Fibroblast of skin of left biceps (primary cell): ENCODE results near the gene ABHD14A.
A peak's percentile ranks its signal among the peaks of the same experiment; 100 is the strongest.

ENCODE experiments used
- DNase-seq, 2 experiments: peaks; one replicate each; pipeline ENCODE4 v3.0.0-alpha.2; 2013; ENCODE audit warnings: low read depth in 2 of 2

The ABHD14A gene

DNA sequence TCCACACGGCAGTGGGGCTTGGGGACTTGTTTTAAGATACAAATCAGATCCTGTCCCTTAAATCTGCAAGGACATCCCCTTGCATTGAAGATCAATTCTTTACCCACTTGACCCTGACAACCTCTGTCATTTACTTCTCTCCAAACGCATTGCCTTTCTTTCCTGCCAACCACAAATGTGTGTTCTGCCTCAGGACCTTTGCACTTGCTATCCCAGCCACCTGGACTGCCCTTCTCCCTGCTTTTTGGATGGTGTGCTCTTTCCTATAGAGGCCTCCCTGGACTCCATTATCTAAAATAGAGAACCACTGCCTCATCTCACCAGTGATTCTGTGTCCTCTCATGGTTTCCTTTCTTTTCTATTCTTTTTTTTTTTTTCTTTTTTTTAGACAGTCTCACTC, 22.3 kb downstream of the ABHD14A start:
- no peak for DNase-seq

DNA sequence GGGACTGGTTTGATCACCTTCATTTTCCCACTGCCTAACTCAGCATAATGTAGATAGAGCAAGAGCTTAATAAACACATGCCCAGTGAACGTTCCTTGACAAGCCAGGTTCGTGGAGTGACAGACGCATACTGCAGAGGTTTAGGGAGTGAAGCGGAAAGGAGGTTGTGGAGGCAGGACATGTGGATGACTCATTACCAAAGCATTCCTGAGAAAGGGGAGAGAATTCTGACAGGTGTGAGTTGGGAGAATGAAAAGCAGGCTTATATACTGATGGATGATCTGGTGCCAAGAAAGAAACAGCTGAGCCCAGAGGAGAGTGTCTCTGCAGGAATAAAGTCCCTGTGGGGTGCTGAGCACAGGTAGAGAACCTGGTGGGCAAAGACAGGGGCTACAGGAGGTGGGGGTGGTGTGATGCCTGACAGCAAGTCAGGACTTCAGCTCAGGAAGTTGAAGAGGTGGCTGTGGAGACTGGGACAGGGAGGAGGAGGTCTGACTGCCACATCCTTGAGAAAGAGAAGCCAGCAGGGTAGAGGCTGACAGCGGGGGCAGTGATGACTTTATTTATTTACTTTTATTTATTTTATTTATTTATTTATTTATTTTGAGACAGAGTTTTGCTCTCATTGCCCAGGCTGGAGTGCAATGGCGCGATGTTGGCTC, 23.2 kb downstream of the ABHD14A start:
- DNase-seq, result no peak

DNA sequence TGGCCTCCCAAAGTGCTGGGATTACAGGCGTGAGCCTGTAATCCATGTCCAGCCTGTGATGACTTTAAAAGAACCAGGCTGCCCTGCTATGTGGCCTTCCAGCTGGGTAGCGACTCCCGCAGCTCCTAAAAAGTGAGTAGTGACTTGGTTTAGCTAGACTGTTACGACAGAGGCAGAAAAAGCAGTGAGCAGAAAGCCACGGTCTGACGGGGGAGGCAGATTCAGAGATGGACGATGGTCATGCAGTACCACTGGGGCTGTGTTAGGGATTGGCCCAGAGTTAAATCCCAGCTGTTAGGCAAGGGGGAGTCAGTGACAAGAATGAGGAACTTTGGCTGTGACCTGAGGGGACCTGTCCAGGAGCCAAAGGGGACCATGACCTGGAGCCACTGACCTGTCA, 23.9 kb downstream of the ABHD14A start:
- DNase-seq, result no peak

DNA sequence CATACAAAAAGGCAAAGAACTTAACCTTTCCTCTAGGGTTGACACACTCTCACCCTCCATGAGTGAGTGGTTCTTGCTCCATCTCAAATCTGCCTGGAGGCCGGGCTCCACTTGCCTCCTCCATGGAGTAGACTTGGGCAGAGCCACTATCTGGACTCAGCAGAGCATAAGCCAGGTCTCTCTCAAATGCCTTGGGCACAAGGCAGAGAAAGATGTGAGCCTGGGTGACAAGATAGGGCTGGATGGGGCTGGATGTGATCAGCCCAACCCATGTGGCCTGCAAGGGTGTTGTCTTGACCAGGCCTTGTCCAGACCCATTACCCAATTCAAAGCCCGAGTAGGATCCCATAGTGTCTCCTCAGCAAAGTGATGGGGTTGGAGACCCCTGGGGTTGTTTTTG, 25.0 kb downstream of the ABHD14A start:
- DNase-seq, result no peak

DNA sequence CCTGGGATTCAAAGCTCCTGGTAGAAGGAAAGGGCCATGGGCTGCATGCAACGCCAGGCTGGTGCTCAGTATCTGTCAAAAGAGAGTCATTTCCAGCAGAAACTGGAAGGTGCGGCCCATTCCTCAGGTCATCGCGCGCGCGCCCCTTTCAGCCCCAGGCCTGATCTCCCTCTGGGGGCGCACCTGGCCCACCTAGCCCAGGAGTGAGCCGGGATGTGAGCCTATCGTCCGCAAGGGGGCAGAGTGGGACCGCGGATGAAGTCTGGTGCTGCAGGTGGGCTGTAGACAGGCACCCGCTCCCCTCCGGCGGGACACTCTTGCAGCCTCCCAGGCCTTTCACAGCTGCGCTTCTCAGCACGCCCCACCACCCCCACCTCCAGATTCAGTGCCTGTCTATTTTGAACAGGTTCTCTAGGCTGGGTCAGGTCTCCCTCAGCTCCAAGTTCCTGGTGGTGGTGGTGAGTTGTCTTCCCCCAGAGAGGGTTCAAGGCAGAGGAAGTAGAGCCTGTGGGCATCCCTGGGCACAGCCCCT, 26.6 kb downstream of the ABHD14A start:
- no peak for DNase-seq

DNA sequence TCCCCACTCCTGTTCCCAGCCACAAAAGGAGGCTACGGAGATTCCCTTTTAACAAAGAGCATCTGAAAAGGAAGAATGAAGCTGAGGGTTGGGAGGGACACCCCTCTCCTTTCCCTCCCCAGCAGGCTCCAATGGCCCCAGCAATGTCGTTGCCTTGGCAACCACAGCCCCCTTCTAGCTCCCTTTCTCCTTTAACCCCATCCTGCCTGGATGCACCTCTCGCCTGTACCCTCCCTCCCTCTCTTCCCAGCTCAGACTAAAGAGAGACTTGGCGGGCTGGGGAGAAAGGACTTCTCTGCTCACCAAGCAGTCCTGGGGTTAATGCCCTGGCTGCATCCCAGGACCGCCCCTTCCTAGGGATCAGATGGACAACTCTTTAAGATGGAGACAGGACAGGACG, 27.9 kb downstream of the ABHD14A start:
- DNase-seq, result no peak

DNA sequence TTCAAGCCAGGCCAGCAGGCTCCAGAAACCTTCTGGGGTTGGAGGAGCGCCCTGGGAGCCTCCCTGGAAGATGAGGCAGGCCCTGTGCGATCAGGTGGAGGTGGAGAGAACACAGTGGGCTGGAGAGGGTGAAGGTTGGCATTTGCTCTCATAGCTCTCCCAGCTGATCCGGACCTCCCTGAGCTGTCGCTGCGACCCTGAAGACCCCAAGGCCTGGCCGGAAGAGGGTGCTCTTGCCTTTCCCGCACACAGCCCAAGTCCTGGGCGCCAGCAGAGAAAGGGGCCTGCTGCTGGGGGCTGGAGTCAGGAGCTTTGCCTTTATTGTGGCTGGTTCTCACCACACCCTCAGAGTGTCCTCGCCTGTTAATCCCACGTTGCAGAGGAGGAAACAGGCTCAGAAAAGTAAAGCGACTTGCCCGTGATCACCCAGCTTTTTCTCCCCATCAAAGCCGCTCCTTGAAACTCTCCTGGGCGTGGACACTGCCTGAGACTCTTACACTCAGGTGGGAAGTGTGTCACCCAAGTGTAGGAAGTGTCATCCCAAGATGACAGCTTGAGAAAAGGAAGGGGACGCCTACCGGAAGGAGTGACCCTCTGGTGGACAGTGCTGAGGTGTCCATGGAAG, 29.4 kb downstream of the ABHD14A start:
- DNase-seq, result peak; percentile 20 to 32

DNA sequence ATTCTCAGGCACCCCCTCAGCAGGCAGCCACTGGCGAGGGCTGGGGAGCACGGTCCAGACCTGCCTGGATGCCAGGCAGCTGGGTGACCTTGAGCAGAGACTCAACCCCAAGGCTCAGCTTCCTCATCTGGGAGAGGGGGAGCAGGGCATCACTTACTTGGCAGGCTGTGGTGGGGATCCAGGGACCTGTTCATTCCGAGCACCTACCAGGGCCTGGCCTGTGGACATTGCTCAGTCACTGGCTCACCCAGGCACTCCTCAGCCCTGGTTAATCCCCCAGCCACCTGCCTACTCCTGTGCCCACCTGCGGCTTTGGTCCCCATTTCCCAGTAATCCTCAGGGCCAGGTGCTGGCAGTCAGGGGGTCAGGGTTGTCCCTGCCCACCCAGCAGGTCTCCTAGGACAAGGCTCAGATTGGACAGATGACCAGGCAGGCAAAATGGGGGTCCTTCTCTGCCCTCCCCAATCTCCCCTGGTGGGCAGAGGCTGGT, 30.1 kb downstream of the ABHD14A start:
- no peak for DNase-seq

DNA sequence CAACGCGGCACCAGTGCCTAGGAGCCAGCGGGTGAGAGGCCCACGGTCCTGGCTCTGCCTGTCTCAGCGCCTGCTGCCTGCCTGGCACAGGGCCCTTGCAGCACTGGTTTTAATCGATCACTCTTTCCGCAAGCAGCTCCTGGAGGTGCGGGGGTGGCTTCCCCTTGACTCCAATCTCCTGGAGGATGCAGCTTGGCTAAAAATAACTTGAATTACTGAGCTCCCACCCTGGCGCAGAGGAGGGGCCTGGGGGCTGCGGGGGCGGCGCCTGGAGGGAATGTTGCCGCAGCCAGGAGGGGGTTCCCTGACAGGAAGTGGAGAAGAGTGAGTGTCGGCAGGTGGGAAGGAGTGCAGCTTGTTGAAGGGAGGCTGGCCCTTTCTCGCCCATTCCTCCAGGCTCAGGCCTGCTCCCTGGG, 30.7 kb downstream of the ABHD14A start:
- DNase-seq, result peak; percentile 49 to 53

DNA sequence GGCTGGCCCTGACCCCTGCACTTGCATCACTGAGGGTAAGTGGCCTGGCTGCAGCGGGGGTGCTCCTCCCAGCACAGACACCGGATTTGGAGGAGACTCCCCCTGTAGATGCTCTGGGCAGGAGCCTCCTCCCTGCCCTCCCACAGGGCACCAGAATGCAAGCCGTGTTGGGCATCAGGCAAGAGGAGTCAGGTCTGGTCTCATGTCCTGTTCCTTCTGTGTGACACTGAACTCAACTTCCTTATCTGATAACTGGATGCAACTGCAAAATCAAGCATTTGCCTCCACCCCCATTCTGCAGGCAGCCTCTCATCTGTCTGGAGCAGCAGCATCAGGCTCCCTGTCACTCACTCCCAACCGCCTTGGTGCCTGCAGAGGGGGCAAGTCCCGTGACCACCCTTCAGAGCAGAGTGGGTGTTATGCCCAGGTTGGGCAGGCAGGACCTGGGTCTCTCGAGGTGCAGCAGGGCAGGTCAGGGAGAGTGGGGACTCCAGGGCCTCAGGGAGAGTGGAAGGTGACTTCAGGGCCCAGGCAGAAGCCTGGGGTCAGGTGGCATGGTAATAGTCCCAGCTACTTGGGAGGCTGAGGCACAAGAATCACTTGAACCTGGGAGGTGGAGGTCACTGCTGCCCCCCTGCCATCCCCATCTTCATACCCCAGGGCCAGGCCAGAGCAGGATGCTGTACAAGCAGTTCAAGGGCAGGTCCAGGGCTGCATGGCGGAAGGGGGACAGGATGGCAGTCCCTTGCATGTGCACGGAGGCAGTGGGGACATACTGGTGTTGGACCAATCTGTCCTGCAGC, 31.4 kb downstream of the ABHD14A start:
- DNase-seq, result no peak

DNA sequence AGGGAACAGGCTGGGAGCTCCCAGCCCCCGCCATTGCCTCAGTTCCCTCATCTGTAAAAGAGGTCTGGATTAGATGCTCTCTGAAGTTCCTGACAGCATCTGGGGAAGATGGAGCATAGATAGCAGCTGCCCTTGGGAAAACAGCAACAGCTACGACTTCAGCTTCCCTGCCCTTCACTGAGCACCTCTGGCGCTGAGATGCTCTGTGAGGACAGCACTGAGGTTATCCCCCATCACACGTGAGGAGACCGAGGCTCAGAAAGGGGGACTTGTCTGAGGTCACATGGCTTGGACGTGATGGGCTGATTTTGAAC, 31.9 kb downstream of the ABHD14A start:
- DNase-seq, result no peak

DNA sequence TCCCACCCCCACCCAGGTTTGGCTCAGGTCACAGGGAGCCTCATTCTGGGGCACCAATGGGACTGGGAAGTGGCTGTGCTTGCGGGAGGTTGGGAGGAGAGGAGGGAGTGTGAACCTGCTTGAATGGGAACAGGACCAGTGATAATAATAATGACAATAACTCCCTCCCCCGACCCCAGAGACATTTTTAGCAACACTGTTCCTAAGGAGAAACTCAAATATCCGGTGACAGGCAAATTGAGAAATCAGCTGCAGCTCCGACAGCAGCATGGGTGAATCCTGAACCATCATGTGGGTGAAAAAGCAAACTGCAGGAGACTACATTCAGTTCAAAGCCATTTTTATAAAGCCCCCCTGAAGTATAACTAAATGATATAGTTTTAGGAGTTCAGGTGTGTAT, 32.4 kb downstream of the ABHD14A start:
- DNase-seq, result no peak

DNA sequence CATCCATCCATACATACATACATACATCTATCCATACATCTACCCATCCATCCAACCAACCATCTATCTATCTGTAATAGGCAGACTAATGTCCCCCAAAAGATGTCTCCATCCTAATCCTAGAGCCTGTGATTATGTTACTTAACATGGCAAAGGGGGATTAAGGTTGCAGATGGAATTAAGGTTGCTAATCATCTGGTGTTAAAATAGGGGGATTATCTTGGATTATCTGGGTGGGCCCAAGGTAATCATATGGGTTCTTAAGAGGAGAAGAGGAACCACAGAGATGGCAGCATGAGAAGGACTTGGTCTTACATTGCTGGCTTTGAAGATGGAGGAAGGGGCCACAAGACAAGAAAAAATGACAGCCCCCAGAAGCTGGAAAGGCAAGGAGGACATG, 35.6 kb downstream of the ABHD14A start:
- DNase-seq, result no peak

DNA sequence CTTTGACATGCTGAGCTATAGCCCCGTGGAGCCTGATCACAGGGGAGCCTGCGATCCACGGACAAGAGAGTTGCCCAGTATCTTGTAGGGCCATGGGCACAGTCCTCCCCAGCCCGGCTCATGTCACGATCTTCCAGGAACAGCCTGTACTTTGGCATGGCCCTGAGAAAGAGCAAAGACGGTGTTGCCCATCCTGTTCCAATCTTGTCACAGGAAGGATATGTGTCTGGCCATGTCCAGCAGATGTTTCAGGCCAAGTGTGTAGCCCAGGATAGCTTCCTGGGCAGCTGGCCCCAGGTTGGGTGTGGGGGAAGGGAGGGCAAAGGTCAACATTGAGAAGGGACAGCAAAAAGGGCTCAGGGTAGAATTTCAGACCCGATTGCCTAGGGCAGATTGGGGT, 37.8 kb downstream of the ABHD14A start:
- no peak for DNase-seq

DNA sequence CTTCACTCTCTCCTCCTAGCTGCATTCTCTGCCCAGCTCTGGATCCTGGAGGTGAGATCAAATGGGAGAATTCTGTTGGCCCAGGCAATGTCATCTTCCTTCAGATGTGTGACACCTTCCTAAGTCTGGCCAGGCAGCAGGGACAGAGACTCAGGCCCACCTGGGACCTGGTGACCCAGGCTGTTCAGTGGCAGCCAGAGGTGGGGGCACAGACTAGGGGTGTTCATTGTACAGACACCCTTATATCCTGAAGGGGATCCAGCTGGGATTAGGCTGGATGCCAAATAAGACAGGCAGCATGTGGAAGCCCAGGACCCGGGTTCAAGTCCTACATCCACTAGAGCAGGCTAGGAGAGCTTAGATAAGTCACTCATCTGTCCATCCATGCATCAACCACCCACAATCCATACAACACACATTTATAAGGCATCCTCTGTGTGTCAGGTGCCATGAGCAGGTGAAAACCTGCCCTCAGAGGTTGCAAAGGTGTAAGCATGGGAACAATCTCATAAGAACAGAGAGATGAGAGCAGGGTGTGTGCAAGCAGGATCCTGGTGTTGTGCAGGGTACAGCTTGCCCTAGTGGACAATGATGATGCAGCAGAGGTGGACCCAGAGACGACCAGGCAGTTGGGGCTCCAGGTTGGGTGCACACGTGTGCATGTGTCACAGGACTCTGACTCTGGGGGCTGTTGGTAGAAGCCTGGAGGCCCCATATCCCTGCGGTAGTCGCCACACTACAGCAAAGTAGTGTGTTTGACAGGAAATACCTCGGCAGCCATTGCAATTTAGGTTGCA, 39.1 kb downstream of the ABHD14A start:
- no peak for DNase-seq

DNA sequence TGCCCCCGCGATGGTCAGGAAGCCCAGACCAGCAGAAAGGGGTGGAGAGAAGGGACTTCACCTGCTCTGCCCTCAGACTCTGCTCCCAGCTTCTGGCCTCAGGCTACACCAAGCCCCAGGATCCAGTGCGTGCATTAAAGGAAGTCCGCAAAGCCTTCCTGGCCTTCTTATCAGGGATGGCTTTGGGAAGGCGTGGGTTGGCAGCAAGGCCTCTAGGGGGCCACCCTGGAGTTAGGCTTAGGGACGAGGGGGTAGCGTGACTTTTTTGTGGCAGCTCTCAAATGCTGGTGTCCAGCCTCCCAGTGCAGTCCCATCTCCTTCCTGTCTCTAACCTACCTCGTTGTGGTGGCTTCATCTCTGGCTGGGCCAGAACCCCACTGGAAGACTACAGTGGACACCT, 39.7 kb downstream of the ABHD14A start:
- DNase-seq, result no peak

DNA sequence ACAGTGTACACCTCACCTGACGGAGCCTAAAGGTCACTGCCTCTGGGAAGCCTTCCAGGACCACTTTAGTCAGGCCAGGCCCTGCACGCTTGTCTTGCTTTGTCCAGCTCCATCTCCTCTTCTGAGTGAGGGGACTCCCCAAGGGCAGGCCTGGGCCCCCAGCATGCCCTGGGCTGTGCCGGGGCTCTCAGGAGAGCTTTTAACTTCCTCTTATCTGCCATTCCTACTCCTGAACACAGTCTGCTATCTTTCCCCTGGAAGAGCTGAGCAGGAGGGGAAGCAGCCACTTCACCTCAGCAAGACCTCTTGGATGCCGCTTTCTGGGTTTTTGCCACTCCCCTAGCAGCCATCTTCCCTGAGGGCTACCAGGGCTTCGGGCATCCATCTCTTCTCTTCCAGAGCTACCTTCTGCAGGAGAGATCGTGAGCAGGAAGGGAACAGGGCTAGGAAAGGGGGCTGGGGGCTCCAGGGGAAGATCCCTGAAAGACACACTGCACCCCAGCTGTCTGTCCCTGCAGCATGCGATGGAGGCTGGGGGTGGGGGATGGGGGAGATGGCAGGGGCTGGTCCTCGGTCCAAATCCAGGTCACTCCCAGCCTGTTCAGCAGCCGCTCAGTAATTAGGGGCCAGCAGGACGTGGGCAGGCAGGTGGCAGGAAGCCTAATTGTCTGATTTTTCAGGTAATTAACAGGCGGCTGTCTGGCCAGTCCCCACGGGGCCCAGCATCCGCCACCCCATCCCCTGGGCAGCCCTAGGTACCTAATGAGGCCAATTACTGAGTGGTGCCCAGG, 40.8 kb downstream of the ABHD14A start:
- DNase-seq, result no peak

DNA sequence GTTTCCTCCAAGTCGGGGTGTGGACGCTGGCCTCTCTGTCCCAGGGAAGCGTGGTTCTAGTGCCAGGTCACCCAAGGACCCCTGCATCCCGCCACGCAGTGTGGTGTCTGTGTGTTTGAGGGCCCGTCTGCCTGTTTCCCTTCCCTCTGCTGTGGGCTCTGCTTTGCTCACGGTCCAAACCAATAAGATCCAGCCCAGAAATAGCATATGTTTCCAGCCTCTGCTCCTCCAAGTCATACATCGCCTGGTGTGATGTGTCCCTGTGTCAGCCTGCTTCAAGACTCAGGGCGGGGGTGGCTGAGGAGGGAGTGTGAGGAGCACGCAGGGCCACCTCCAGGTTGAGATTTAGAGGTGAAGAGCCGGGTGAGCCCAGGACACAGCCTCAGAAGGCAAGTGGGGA, 42.7 kb downstream of the ABHD14A start:
- DNase-seq, result no peak

DNA sequence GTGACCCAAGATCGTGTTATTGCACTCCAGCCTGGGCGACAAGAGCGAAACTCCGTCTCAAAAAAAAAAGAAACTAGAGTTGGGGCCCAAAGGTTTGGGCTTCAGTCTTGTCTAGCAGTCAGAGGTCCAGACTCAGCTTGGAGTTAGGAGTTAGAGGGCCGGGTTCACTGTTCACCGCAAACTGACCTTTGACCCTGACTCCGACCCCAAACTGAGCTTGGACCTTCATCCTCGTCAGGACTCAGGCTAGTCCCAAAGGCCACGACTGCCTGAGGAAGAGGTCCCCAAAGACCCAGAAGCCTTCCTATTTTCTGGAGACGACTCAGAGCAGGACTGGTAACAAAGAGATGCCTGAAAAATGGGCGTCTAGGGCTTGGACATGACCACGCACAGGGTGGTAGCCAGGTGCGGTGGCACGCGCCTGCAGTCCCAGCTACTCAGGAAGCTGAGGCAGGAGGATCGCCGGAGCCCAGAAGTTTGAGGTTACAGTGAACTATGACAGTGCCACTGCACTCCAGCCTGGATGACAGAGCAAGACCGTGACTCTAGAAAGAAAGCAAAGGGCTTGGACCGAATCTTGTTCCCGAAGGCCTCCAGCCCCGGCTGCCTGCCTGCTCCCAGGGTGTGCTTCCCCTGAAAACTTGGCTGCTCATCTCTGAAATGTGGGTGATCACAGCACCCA, 43.6 kb downstream of the ABHD14A start:
- no peak for DNase-seq

DNA sequence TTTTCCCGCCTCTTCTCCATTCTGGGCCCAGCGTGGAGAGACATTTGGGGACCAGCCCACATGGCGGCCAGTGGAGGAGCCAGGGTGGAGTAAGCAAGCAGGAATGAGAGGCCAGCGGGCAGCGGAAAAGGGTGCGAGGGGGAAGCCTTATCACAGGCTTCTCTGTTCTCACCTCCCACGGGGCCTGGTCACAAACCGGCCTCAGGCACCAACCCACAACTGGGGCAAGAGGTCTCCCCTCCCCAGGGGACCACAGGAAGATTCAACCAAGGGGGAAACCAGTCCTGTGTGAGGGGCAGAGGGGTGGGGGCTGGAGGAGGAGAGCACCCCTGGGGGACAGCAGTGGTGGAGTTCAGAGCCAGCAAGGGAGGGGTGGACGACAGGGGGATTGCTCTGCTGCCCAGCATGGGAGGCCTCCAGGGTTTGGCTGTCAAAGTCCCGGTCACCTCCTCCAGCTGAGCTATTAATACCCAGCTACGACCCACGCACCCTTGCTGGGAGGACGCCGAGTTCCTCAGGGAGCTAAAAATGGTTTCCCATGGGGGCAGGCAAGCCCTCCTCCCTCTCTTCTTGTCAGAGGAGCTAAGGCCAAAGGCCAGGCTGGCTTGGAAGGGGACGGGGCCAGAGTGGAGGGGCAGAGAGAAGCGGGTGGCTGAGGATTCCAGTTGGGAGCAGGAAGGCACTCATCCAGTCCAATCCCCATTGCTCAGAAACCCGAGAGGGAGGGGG, 44.7 kb downstream of the ABHD14A start:
- no peak for DNase-seq
